CD4-positive, alpha-beta T cell (primary cell): ENCODE results near the gene CYBRD1. TPM values are rescaled to one million over a fixed set of nuclear protein-coding genes. Genes with fewer than 3 reads are reported as not detected.
"Not testable (repeated sequence)": the region's sequence is repeated elsewhere in the genome, so short reads cannot be mapped to it uniquely, and the experiment has no call there.

Source experiments
- ATAC-seq: fragments of 200-7000 bp; cut with Tn5 transposase; one replicate; pipeline ENCODE4 v1.10.0; 2022; ENCODE audit warnings: mild to moderate bottlenecking; ENCODE audit not compliant: poor library complexity
- CTCF ChIA-PET: fragments of 350-600 bp; sonication (Branson Sonifier 250); formaldehyde crosslinking; loops from one replicate; lab custom pipeline; 2021; ENCODE audit warnings: antibody characterized with exemption, inconsistent platforms; lab: Charles Lee
- POLR2A ChIA-PET: fragments of 350-600 bp; sonication (Branson Sonifier 250); formaldehyde crosslinking; loops from one replicate; lab custom pipeline; 2021; ENCODE audit warnings: antibody characterized with exemption, inconsistent platforms; lab: Charles Lee
- DNase-seq, 14 experiments: peaks; one replicate each; pipeline ENCODE4 v3.0.0-alpha.2; 2013 to 2020; ENCODE audit warnings: mixed read lengths in 2 of 14
- H3K27ac ChIP-seq, 2 donors: one replicate each; pipeline versions ENCODE4 v1.5.1 to v1.7.0; 2013; ENCODE audit warnings: low read length in 2 of 2, low read depth in 1 of 2, mild to moderate bottlenecking in 1 of 2
- H3K27me3 ChIP-seq, 2 experiments: 1 replicate in 1 of 2; 2 replicates in 1 of 2; pipeline versions ENCODE4 v1.6.1 to v1.7.0; 2013; ENCODE audit warnings: low read length in 2 of 2, control low read depth in 1 of 2, mild to moderate bottlenecking in 1 of 2, moderate library complexity in 1 of 2; ENCODE audit not compliant: insufficient read depth in 2 of 2, control insufficient read depth in 1 of 2
- H3K36me3 ChIP-seq: one replicate; pipeline ENCODE4 v1.6.1; 2013; ENCODE audit warnings: low read length, control low read depth; ENCODE audit not compliant: insufficient read depth
- H3K4me1 ChIP-seq: one replicate; pipeline ENCODE4 v1.6.1; 2013; ENCODE audit warnings: low read length, control low read depth; ENCODE audit not compliant: insufficient read depth
- H3K4me3 ChIP-seq: one replicate; pipeline ENCODE4 v1.5.1; 2013; ENCODE audit warnings: mild to moderate bottlenecking, low read length, moderate library complexity
- H3K9me3 ChIP-seq, 2 experiments: 1 replicate in 1 of 2; 2 replicates in 1 of 2; pipeline versions ENCODE4 v1.6.1 to v1.7.0; 2013; ENCODE audit warnings: low read length in 2 of 2, mild to moderate bottlenecking in 2 of 2, control low read depth in 1 of 2, moderate library complexity in 1 of 2; ENCODE audit not compliant: control insufficient read depth in 1 of 2, insufficient read depth in 1 of 2
- H3K27ac Mint-ChIP-seq: one replicate; pipeline ENCODE4 v1.8.0; 2020; ENCODE audit warnings: mixed read lengths
- H3K27me3 Mint-ChIP-seq: one replicate; pipeline ENCODE4 v1.8.0; 2021; ENCODE audit warnings: mixed read lengths
- H3K36me3 Mint-ChIP-seq: one replicate; pipeline ENCODE4 v1.8.0; 2021; ENCODE audit warnings: low read depth, mixed read lengths
- H3K4me1 Mint-ChIP-seq: one replicate; pipeline ENCODE4 v1.8.0; 2021; ENCODE audit warnings: low read depth, mixed read lengths
- H3K4me3 Mint-ChIP-seq: one replicate; pipeline ENCODE4 v1.8.0; 2020; ENCODE audit warnings: mild to moderate bottlenecking, mixed read lengths
- H3K9me3 Mint-ChIP-seq: one replicate; pipeline ENCODE4 v1.8.0; 2020; ENCODE audit warnings: mixed read lengths
- intact Hi-C, 2 experiments: fragments of 100-400 bp; cut with DNase I in 1 of 2; cut with micrococcal nuclease in 1 of 2; formaldehyde crosslinking; loops; one replicate each; pipeline versions ENCODE4 v1.15.1 to v1.9.0; 2023 to 2025; cut with DNase I, micrococcal nuclease
- total RNA-seq, 174 experiments: library from RNA in 2 of 174; stranded (reverse) in 2 of 174; gene quantifications; one replicate each; pipeline ENCODE4 v1.2.3 and lab custom pipeline; 2021 to 2026
- TF ChIP-seq, protein P1 (sequence below): fragments of 200-600 bp; IDR thresholded peaks from one replicate; pipeline ENCODE4 v1.8.0; 2022; ENCODE audit warnings: antibody characterized with exemption, mild to moderate bottlenecking

The CYBRD1 gene
- total RNA-seq, 2 experiments from 2014 or later = 0.27 to 0.45 TPM

DNA sequence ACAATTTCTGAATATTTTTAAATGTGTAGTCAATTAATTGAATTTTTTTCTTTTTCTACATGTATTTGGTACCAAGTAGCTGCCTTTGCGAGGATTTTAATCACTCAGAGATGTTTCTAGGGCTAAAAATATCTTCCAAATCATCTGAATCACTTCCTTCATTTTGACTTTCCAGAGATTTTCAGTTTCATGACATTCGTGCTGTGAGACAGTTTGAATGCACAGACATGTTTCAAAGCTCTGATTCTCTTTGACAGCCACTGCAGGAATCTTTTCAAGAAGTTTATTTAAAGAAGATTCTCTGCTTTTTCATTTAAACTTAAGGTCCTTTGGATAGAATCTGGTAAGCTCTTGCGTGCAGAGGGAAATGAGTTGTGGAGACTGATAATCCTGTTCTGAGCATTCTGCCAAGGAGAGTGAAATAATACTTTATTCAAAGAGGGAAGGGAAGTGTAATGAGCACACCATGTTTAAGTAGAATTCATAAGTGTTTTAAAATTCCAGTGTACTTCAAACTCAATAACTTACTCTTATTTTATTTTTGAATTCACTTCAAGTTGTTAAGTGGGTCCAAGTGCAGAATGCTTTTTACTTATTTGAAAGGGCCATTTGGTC is 9.7 kb downstream of the CYBRD1 start:
- Histone ChIP-seq H3K27me3 (peaks cover 0 to 7% of the 10 kb centered on the region in 2 experiments), H3K27ac (no peak overlapping the region), H3K4me1 (no peaks in the 10 kb centered on the region), H3K36me3 (no peaks in the 10 kb centered on the region), H3K4me3 (no peak overlapping the region), H3K9me3 (peaks cover 3 to 5% of the 10 kb centered on the region in 2 experiments)
- Mint-ChIP-seq H3K27ac (no peak overlapping the region), H3K36me3 (no peaks in the 10 kb centered on the region), H3K4me3 (no peak overlapping the region), H3K27me3 (peaks cover 31% of the 10 kb centered on the region), H3K9me3 (peaks cover 2% of the 10 kb centered on the region), H3K4me1 (no peaks in the 10 kb centered on the region)
- TF ChIP-seq, protein P1, sequence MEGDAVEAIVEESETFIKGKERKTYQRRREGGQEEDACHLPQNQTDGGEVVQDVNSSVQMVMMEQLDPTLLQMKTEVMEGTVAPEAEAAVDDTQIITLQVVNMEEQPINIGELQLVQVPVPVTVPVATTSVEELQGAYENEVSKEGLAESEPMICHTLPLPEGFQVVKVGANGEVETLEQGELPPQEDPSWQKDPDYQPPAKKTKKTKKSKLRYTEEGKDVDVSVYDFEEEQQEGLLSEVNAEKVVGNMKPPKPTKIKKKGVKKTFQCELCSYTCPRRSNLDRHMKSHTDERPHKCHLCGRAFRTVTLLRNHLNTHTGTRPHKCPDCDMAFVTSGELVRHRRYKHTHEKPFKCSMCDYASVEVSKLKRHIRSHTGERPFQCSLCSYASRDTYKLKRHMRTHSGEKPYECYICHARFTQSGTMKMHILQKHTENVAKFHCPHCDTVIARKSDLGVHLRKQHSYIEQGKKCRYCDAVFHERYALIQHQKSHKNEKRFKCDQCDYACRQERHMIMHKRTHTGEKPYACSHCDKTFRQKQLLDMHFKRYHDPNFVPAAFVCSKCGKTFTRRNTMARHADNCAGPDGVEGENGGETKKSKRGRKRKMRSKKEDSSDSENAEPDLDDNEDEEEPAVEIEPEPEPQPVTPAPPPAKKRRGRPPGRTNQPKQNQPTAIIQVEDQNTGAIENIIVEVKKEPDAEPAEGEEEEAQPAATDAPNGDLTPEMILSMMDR = no peak
- DNase-seq (no peak), ATAC-seq (no peak)
- POLR2A ChIA-PET = no interaction called here
- CTCF ChIA-PET = no interaction called here
- intact Hi-C loops = no loop called here

DNA sequence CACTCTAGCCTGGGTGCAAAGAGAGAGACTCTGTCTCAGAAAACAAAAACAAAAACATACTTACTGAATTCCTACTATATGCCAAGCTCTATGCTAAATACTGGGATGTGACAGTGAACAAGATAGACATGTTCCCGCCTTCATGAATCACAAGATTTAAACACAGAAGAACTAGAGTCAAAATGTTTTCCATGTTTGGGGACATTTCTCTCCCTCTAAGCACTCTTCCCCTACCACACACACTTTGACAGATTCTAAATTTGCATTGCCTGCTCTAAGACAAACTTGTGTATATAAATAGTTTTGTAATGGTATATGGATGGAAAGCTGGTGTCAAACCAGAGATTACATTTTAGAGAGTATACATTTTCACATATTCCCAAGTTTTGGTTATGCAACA is 11.1 kb downstream of the CYBRD1 start:
- H3K9me3 Mint-ChIP-seq = peaks cover 2% of the 10 kb centered on the region
- H3K27me3 Mint-ChIP-seq = peaks cover 24% of the 10 kb centered on the region
- TF ChIP-seq, protein P1 = no peak
- Histone ChIP-seq H3K36me3 (no peaks in the 10 kb centered on the region), H3K4me1 (no peaks in the 10 kb centered on the region), H3K9me3 (peaks cover 3 to 5% of the 10 kb centered on the region in 2 experiments), H3K4me3 (no peak overlapping the region), H3K27ac (no peak overlapping the region), H3K27me3 (peaks cover 0 to 4% of the 10 kb centered on the region in 2 experiments)
- no peak overlapping the region for H3K4me3 Mint-ChIP-seq
- no peaks in the 10 kb centered on the region for H3K4me1 Mint-ChIP-seq
- no peaks in the 10 kb centered on the region for H3K36me3 Mint-ChIP-seq
- H3K27ac Mint-ChIP-seq = no peak overlapping the region
- ChIA-PET CTCF (no interaction called here), POLR2A (no interaction called here)
- no peak for DNase-seq
- ATAC-seq = no peak
- intact Hi-C loops = no loop called here

DNA sequence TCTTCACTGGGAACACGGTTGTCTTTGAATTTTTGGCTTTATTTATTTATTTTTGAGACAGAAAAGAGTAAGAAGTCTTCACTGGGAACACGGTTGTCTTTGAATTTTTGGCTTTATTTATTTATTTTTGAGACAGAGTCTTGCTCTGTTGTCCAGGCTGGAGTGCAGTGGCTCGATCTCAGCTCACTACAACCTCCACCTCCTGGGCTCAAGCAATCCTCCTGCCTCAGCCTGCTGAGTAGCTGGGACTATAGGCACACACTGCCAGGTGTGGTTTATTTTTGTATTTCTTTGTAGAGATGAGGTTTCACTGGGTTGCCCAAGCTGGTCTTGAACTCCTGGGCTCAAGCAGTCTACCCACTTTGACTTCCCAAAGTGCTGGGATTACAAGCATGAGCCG is 13.3 kb downstream of the CYBRD1 start:
- ATAC-seq, CTCF ChIA-PET, H3K4me1 Mint-ChIP-seq, DNase-seq, H3K27ac Mint-ChIP-seq, H3K36me3 ChIP-seq, H3K27me3 ChIP-seq, H3K9me3 ChIP-seq, H3K4me3 Mint-ChIP-seq, H3K4me1 ChIP-seq, H3K4me3 ChIP-seq, intact Hi-C loops, H3K36me3 Mint-ChIP-seq, POLR2A ChIA-PET, H3K27ac ChIP-seq, H3K9me3 Mint-ChIP-seq: not testable (repeated sequence)
- peaks cover 12% of the 10 kb centered on the region for H3K27me3 Mint-ChIP-seq

DNA sequence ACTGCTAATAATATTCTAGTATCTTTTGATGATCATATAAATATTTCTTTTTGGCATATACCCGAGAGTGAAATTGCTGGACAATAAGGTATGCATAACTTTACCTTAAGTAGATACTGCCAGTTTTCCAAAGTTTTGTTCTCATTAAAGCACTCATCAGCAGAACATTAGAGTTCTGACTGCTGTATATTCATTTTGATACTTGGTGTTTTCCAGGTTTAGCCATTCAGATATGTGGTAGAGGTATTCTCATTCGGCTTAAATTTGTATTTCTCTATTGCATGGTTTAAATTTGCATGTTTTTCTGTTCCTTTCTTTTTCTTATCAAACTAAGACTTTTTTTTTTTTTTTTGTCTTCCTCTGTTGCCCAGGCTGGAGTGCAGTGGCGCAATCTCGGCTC is 18.2 kb downstream of the CYBRD1 start:
- ATAC-seq (no peak), DNase-seq (no peak)
- intact Hi-C loops = no loop called here
- H3K27ac Mint-ChIP-seq = no peak overlapping the region
- H3K36me3 Mint-ChIP-seq = no peaks in the 10 kb centered on the region
- peaks cover 4% of the 10 kb centered on the region for H3K27me3 Mint-ChIP-seq
- ChIA-PET CTCF (no interaction called here), POLR2A (no interaction called here)
- H3K4me3 Mint-ChIP-seq = no peak overlapping the region
- no peaks in the 10 kb centered on the region for H3K9me3 Mint-ChIP-seq
- H3K4me1 Mint-ChIP-seq = no peaks in the 10 kb centered on the region
- TF ChIP-seq, protein P1 = no peak
- H3K27me3 ChIP-seq = peaks cover 0 to 6% of the 10 kb centered on the region in 2 experiments
- no peak overlapping the region for H3K4me3 ChIP-seq
- no peak overlapping the region for H3K27ac ChIP-seq
- H3K4me1 ChIP-seq = no peaks in the 10 kb centered on the region
- no peaks in the 10 kb centered on the region for H3K9me3 ChIP-seq
- H3K36me3 ChIP-seq = no peaks in the 10 kb centered on the region
